HG03064 (cell line): ENCODE results near the gene FAM228B.
"Not testable (repeated sequence)": the region's sequence is repeated elsewhere in the genome, so short reads cannot be mapped to it uniquely, and the experiment has no call there.

Source experiments
- ATAC-seq: cut with Tn5 transposase; IDR thresholded peaks from one replicate; pipeline ENCODE4 v1.9.1; 2021; ENCODE audit warnings: low read depth; ENCODE audit not compliant: unreplicated experiment

The FAM228B gene

DNA sequence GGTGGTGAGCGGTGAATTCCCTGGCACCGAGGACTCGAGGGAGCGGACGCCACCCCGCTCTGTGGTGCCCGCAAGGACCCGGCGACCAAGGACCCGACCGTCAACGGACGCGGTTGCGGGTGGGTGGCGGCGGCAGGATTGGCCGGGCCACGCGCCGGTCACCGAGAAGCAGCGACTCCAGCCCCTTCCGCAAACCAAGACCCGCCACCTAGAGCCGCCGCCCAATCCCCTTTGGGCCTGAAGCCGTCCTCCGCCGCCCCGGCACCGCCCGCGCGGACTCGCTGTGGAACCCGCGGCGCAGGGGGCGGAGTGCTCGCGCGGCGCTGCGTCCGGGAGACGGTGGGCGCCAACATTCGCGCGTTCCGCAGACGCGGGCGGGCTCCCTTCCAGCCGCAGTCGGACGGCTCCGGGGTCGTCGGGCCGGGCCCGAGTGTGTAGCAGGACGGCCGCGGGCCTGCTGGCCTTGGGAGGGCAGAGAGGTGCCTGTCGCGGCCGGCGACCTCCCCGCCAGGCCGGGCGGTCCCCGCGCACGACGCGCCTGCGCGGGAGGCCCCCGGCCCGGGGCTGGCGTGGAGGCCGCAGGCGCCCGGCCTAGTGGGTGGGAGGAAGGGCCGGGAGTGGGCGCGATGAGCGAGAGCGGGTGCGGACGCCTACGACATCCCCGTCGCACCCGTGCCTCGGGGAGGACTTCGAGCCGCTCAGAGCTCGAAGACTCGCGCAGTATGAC is at the start of gene FAM228B, which contains the start of gene PFN4:
Gene FAM228B (plus strand): TSS at position 275 of the 727 bp plus-strand sequence. CDS start 893 bp downstream, outside the sequence.
Gene PFN4 (minus strand): TSS at position 140 of the 727 bp plus-strand sequence. CDS start 799 bp downstream, outside the sequence.
- ATAC-seq = peak; percentile 90

DNA sequence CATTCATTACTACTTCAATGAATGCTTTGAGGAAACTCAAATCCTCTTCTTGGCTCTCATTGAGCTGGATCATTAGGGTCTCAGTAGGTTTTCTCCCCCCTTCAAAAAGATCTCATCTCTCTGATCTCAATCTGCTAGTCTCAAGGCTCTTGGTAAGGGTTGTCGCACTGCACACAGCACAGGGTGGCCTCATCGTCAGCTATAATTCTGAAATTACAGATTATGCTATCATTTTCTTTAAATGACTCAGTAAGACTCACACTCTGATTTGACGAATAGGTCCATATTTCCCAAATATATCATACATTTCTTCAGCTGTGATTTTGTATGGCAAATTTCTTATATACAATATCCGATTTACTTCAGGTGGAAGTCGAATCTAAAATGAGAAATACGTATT is 49.5 kb upstream of the FAM228B start:
- no peak for ATAC-seq

DNA sequence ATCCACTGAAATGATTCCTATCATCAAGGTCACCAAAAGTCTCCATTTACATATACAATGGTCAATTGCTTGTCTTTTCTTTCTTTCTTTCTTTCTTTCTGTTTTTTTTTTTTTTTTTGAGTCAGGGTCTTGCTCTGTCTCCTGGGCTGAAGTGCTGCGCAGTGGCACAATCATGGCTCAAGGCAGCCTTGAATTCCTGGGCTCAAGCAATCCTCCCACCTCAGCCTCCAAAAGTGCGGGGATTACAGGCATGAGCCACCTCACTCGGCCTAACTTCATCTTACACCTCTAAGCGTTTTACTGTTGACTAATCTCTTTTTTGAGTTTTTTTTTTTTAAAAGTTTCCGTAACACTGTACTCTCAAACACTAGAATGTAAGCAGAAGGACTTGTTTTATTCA is 48.0 kb upstream of the FAM228B start:
- ATAC-seq = no peak

DNA sequence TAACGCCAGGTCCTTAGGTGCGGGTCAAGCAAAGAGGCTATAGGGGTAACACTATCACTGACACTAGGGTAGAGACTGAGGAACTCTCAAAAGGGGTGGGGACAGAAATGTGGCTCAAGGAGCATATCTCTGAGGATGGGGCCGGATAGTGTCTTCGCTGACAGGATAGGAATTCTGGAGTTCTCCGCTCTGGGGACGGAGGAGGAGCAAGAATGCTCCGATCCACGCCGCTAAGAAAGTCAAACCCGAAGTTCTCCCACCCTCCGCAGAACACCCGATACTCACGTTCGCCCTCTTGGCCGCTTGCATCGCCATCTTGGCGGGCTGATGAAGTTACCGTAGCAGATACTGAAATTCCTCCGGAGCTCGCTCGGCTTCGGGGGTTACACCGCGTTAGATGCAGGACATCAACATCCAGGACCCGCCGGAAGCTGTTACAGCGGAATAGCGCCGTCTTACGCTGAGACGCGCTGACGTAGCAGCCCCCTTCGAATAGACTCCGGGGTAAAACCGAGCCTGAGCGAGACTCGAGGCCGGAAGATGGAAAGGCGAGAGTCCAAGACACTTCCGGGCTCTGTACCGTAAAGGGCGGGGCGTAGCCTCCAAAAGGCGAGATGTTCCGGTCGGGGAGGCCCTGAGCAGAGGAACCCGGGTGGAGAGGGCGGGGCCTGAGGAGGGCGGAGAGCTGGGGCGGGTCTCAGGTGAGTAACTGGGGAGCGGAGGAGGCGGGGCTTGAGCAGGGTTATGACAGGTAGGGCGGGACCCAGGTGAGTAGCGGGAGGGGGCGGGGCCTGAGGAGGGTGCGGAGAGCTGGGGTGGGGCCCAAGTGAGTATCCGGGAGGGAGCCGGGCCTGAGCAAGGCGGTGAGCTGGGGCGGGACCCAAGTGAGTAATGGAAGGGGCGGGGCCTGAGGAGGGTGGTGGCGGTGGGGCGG is 47.1 kb upstream of the FAM228B start, which contains the start of gene SF3B6:
Gene SF3B6 (minus strand): TSS at position 412 of the 934 bp plus-strand sequence. CDS start 97 bp downstream, at position 315.
- ATAC-seq = peak; percentile 94

DNA sequence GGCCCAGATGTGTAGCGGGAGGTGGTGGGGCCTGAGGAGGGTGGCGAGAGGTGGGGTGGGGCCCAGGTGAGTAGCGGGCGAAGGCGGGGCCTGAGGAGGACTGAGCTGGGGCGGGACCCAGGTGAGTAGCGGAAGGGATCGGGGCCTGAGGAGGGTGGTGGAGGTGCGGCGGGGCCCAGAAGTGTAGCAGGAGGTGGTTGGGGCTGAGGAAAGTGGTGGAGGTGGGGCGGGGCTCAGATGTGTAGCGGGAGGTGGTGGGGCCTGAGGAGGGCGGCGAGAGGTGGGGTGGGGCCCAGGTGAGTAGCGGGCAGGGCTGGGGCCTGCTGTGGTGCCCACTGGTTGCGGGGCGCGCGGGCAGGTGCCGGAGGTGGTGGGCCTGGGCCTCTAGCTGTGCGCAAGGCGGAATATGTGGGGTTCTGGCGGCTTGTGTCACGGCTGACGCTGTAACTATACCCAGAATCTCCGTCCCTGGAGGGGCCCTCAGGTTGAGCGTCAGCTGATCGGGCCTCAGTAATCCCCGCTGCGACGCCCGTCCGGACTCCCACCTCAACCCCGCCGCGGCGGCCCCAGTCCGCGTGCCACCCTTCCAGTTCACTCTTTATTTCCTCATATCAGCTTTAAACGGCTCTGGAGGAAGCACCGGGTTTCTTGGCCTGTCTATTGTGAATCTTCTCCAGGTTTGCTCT is 46.3 kb upstream of the FAM228B start:
- ATAC-seq = peak; percentile 18

DNA sequence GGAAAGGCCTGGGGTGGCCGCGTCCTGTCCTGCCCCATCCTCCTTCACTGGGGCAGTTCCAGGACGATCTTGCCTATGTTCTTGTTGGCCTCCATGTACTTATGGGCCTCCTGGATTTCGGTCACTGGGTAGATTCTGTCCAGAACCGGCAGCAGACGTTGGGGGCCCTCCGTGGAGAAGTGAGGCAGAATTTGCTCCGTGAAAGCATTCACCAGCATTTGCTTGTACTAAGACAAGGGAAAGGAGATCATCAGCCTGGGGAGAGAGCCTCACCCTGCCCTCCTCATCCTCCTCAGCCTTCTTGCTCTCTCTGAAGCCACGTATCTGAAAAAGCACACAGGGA is 45.8 kb upstream of the FAM228B start:
- no peak for ATAC-seq

DNA sequence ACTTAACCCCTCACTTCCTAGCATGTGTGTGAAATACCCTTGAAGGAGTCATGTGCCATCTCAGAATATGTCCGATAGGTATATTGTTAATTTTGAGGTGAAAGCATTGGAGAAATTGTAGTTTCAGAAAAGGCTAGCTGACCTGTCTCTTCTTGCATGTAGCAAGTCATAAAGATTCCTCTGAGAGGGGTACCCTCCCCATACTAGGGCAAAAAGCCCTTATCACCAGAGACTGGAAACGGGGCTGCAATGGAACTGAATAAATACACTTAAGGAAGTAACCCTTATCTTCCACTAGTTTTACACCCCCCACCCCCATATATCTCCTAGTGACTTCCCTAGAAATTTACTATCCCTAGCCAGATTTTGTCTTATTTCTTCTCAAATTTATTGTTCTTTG is 45.4 kb upstream of the FAM228B start:
- ATAC-seq = no peak

DNA sequence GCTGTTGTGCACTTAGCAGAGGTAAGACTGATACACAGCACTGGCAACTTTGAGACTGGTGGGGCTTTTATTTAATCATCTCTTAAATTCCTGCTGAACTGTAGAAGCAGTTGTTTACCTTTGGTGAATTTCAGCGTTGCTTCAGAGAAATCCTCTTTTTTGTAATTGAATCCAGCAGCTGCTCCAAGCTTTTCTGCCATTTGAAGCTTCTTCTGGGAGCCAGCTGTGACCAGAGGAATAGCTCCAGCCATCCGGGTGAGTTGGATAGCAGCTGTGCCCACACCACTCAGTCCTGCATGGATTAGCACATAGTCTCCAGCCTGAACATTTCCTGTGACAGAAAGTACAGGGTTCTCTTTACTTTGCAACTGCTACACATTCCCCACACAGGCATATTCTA is 42.6 kb upstream of the FAM228B start:
- no peak for ATAC-seq

DNA sequence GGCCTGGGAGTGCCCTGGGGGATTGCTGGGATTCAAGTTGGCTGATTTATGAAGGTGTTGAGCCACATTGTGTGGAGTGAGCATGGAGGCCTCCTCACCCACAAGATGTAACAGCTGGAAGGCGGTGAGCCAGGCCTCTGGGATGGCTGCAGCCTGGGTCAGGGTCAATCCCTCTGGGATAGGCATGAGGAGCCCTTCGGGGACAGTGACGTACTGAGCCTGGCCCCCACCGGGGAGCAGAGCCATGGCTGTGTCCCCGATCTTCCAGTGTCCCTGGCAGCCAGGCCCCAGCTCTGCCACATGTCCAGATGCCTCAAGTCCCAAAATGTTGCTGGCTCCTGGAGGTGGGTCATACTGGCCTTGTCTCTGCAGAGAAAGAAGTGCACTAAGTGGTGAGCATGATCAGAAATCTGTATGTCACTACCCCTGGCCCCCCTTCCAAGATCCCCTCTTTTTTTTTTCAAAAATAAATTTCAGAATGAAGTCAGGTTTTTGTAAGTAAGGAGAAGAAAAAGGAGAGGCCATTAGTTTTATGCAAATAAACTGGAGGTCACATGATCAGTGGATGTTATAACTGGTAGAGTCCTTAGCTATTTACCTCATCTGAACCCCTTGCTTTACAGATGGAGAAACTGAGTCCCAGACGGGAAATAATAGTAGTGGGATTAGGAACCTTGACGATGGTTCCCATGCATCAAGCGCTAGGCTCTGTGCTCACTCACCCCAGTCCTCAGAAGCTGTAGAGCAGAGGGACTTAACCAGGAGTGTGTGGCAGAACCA is 40.3 kb upstream of the FAM228B start:
- no peak for ATAC-seq

DNA sequence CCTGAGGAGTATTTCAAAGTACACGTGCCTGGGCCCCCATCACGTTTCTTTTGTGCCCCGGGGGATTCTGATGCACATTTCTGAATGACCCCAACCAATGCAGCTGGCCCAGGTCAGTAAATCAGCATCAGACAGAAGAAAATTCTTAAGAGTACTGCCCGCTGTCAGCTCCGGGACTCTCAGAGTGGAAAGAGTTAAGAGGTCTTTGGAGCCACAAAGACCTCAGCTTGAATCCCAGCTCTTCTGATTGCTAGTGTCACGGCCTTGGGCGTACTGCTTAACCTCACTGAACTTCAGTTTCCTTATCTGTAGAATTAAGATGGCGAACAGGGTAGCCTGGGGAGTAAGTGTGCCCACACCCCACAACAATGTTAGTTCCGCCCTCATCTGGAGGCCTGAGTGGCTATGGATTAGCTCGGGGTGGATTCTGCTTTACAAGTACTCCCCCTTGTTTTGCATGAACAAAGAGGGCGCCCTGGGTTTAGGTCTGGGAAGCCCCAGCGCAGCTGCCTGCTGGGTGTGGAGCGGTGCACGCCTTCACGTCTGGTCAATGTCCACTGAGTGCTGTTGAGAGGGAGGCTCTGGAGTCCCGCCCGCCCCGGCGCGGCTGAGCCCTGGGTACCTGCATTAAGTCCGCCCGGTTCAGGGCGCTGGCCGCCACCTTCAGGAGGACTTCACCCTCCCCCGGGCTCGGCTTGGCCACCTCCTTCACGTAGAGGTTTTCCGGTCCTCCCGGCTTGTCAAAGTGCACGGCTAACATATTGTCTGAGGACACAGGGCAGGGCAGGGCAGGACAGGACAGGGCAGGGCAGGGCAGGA is 39.5 kb upstream of the FAM228B start:
- ATAC-seq = peak; percentile 60

DNA sequence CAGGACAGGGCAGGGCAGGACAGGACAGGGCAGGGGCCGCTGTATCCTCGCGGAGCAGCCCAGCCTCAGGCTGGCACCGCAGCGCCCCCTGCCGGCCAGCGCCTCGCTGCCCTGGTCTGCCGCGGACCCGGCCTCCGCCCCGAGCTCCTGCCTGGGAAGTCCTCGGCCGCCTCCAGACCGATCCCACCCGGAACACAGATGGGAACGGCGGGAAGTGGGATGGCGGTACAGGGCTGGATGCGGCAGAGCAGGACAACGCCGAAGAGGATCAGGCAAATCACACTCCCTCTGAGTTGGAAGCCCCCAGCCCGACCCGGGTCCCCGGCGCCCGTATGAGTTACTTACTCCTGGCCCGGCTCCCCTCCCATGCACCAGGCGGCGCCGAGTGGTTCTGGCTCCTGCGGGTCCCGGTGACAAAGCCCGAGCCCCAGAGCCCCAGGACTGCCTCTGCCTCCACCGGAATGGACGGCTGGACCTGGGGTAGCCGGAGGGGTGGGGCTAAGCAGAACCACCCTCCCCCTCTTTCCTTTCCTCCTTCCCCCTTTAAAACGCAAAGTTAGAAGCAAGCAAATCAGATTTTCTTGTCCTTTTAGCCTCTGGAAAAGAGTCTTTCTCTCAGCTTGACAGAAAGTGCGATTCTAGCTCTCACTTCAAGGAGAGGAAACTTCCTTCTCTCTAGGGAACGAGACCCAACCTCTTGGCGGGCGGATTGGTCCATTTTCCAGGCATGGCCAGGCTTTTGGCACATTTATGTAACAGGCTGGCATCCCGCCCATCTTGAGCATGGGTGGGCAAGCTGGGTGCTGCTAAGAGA is 38.7 kb upstream of the FAM228B start, which contains the start of gene TP53I3:
Gene TP53I3 (minus strand): TSS at position 449 of the 814 bp plus-strand sequence. CDS start 508 bp downstream, outside the sequence.
- ATAC-seq = peak; percentile 76

DNA sequence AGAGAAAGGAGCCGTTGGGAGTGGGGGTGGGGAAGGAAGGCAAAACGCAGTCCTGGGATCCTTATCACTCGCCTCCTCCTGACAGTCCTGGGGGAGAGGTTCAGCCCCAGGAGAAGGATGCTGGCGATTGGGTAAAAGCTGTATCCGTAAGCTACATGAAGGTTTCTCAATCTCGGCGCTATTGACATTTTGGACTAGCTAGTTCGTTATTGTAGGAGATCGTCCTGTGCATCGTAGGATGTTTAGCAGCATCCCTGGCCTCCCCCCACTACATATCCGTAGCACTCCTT is 38.1 kb upstream of the FAM228B start:
- no peak for ATAC-seq

DNA sequence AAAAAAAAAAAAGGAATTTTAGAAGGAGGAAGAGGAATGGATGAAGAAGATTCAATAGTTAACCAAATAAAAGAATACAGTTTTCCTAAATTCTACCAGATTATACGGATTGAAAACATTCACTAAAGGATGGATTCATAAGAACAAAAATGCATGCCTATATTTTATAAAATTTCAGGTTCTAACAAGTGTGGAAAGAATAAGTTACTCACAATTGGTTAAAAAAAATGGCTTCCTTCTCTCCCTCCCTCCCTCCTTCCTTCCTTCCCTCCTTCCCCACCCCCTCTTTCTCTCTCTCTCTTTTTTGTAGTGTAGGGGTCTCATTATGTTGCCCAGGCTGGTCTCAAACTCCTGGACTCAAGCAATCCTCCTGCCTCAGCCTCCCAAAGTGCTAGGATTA is 37.0 kb upstream of the FAM228B start:
- no peak for ATAC-seq

DNA sequence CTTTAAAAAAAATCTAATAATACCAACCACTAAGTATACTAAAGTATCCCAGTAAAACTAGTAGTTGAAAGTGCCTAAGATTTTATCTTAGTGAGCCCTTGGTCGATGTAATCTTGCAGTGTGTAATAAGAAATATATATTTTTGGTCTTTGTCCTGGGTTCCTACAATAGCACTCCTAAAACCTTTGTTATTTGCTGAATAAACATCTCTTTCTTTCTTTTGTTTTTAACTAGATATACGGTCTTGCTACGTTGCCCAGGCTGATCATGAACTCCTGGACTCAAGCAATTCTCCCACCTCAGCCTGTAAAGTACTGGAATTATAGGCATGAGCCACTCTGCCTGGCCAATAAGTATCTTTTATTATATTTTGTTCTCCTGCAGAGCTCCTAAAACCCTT is 36.2 kb upstream of the FAM228B start:
- ATAC-seq = no peak

DNA sequence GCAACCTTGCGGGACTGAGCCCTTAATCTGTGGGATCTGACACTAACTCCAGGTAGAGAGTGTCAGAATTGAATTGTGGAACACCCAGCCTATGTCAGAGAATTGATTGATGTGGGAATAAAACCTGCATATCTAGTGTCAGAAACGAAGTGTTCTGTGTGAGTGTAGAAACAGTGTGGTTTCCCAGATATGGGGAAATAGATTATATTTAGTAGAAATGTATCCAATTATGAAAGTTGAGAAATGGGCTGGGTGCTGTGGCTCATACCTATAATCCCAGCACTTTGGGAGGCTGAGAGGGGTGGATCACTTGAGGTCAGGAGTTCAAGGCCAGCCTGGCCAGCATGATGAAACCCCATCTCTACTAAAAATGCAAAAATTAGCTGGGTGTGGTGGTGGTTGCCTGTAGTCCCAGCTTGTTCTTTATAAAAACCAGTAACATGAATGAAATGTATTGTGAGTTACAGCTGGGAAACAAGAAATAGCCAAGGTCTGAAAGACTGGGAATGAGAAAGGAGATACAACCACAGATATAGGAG is 34.4 kb upstream of the FAM228B start:
- ATAC-seq = no peak

DNA sequence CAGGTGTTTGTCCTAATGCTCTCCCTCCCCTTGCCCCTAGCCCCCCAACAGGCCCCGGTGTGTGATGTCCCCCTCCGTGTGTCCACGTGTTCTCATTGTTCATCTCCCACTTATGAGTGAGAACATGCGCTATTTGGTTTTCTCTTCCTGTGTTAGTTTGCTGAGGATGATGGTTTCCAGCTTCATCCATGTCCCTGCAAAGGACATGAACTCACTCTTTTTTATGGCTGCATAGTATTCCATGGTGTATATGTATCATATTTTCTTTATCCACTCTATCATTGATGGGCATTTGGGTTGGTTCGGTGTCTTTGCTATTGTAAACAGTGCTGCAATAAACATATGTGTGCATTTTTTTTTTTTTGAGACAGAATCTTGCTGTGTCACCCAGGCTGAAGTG is 30.0 kb upstream of the FAM228B start:
- ATAC-seq = not testable (repeated sequence)

DNA sequence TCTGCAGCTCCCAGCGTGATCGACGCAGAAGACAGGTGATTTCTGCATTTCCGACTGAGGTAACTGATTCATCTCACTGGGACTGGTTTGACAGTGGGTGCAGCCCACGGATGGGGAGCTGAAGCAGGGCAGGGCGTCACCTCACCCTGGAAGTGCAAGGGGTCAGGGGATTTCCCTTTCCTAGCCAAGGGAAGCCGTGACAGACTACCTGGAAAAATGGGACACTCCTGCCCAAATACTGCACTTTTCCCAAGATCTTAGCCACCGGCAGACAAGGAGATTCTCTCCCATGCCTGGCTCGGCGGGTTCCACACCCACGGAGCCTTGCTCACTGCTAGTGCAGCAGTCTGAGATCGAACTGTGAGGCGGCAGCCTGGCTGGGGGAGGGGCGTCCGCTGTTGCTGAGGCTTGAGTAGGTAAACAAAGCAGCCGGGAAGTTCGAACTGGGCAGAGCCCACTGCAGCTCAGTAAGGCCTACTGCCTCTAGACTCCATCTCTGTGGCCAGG is 28.0 kb upstream of the FAM228B start:
- ATAC-seq = not testable (repeated sequence)

DNA sequence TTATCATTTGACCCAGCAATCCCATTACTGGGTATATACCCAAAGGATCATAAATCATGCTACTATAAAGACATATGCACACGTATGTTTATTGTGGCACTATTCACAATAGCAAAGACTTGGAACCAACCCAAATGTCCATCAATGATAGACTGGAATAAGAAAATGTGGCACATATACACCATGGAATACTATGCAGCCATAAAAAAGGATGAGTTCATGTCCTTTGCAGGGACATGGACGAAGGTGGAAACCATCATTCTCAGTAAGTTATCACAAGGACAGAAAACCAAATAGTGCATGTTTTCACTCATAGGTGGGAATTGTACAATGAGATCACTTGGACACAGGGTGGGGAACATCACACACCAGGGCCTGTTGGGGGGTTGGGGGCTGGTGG is 22.5 kb upstream of the FAM228B start:
- not testable (repeated sequence) for ATAC-seq
